ENCODE data around the gene DAP.
A peak's percentile ranks its signal among the peaks of the same experiment; 100 is the strongest.
"Not testable (repeated sequence)": the region's sequence is repeated elsewhere in the genome, so short reads cannot be mapped to it uniquely, and the experiment has no call there.

The DAP gene, protein sequence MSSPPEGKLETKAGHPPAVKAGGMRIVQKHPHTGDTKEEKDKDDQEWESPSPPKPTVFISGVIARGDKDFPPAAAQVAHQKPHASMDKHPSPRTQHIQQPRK

DNA sequence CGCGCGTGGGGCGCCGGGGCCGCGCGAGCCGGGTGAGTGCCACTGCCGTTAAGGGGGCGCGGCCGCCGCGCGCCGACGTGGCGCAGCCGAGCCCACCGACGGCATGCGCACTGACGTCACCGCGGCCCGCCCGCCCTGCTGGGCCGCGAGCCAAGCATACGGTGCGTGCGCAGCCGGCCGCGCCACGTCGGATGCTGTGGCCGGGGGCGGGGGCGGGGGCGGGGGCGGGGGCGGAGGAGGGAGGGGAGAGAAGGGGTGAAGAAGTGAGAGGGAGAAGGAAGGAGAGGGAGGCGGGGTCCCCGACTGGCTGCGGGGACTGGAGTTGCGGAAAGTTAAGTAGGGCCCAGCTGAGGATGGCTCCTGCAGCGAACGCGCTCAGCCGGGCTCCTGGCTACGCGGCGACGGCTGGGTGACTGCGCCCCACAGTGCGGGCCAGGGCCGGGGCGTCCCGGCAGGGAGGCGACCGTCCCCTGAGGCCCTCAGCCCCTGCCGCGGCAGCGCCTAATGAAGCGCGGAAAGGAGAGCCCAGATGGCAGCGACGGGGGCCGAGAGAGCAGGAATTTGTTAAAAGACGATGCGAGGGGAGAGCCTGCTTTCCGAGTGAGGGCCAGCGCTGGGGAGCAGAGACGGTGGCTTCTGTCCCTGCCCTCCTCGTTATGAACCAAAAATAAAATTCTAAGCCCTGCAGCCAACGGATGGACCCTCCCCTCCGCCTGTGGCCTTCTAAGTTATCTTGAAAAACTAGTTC, at the start of gene DAP:
Gene DAP, minus strand, starts transcription at position 50 of the 748 bp plus-strand sequence. CDS start 166 bp downstream, outside the sequence.
- DNase-seq: peak; percentile 92

DNA sequence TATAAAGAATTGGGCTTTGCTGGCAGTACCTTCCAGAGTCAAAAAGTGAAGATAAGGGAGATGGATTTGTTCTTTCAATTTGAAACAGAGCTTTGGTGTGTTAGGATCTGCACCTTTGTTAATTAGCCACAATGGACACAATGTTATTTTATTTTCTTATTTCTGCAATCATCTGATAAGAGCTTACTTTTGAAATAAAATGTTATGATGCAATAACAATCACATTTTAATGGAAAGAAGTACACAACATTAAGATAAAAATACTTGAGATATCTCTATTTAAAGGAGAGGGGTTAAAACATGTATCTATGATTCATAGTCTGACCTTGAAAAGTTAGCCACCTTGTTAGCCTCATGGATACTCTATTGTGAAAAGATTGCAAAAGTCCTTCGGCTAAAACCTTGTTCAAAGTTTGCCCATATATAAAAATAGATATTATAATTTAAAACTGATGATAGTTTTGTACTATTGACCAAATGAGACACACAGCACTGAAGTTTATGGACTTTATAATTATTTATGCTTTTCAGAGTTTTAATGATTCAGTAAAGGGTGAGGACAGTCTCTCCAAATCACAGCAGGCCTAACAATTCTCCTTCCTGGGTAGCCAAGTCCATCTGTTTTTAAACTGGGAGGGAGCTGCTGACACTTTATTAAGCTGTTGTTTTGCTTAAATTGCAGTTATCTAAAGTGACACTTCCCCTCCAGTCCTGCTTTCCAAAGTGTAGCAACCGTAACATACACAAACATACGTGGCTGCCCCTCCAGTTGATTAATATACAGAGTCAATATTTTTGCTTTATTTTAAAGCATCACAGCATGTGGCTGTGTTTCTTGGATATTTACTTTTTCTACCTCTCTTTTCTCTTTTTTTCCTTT, 47.6 kb upstream of the DAP start:
- no peak for DNase-seq

DNA sequence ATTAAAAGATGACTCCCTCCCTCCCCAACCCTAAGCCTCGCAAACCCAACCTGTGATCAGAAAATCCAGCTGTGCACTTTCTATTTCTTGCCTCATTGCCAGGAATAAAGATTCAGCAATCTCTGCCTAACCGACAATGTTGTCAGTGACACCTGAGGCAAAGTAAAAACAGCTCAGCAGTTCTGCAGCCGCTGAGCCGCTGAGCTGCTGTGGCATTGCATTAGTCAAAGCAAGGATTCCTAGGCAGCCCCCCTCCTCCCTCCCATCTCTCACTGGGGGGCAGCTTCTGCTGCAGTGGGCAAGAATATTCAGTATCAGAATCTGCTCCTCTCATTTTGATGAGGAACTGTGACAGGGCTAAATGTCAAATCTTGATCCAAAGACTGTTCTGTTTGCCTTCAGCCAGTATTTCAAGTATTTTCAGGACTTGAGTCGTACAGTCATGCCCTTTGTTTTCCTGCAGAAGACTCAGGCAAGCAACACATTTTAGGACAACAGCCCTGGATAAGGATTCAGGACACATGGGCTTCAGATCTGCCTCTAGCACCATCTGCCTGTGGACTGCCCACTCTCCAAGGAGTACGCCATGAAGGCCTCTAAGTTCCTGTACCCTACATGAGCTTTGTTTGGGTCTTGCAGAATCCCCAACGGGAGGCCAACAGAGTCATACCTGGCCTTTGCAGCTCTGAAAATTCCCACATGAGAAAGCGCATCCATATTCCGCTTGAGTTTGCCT, 41.1 kb upstream of the DAP start:
- no peak for DNase-seq

DNA sequence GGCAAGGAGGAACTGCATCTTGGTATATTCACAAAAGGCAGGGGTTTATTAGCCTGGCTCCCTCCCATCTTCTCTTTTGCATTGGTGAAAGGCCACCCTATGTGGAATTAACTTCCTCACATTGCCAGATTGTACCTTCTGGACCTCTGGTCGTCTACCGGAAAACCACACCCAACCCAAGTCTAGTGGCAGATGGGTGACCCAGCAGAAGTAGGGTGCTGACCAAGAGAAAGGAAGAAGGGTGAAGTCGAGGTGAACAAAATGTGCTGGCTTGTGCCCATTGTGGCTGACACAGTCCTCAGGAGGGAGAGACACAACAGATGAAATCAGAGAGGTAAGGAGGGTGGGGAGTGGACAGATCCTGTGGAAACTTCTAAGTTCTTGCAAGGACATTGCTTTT, 39.8 kb upstream of the DAP start:
- DNase-seq: no peak

DNA sequence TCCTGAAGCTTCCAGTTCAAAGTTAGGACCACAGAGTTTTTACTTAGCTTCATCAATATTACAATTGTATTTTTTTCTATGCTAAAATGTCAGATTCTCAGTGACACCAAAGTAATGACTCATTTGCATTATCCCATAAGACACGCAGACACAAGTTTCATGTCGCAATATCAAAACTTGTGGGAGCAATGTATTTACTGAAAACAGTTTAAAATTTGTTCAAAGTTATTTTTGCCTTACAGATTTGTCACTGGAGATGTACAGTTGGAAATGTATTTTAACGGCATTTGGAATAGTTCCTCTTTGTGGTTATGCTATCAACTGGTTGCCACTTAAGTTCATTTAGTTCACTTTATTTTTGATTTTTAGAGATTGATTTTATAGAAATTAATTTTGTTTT, 36.2 kb upstream of the DAP start:
- no peak for DNase-seq

DNA sequence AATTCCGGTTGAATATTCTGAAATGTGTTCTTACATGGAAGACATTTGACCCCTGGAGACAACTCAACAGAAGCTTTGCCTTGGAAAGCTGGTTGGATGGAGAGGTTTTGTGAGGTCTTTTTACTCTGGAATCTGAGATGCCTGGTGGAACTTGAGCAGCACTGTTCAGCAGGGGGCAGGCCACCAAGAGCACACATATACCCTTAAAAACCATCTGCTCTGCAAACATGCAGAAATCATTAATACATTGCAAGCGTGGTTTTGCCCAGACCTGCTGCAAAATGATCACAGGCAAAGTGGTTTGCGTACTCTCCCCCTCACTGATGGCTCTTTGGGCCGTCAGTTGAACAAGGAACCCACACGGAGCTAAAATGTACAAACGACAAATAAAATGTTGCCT, 32.8 kb upstream of the DAP start:
- no peak for DNase-seq

DNA sequence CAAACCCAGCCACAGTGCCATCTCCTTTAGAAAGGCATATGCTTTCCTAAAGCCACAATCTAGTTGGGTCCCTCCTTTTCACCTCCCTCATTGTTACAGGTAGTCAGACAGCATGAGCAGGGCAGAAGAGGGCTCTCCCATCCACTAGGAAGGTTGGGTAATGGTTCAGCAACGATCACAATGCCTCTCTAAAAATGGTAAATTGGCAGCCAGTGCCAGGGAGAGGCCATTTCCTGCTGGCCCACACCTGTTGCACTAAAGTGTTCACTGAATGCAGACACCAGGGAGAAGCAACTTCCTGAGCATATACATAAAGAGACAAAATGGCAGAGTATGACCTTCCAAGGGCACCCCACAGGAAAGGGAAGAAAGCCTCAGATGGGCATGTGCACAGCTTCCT, 31.3 kb upstream of the DAP start:
- no peak for DNase-seq

DNA sequence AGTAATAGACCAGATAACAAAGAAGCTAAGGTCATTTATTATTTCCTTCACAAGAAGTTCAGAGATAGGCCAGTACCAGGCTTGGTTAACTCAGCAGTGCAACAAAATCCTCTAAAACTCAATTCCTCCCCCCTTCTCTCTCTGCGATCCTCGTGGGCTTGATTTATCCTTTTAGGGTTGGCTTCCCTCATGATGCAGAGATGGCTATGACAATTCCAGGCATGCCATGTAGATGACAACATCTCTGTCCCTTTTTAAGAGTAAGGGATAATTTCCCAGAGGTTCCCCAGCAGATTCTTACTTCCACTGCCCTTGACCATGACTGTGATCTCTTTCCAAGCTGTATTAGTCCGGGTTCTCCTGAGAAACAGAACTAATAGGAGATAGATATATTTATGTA, 28.7 kb upstream of the DAP start:
- no peak for DNase-seq

DNA sequence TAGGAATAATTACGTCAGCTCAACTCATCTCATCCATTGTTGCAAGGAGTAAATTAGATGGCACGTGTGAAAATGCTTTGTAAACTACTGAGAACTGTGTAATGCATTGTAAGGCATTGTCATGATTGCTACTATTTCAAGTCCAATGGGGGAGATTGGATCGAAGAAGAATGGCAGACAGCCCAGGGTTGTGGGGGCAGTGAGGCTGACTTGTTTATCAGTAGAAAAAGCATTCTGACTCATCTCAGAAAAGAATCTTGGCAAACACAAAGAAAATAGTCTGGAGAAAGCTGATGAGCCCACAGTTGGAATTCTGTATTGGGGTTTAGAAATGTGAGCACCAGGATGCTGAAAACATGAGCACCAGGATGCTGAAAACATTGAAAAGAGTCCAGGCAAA, 28.0 kb upstream of the DAP start:
- DNase-seq: no peak

DNA sequence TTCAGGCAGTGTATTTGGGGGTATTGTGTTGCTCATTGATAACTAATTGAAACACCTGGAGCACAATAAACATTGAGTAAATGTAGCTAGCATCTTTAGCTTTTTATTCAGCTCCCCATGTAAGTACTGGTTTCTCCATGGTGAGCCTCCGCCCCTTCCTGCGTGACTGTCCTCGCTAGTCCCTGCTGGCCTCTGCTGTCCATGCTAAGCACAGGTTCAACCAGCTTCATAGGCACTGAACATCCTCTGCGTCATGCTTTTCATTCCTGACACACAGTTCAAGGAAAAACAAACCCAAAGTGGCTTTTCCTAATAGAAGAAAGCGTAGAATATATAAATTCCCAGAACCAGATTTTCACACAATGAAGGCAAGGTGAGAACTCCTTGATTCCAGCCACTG, 27.3 kb upstream of the DAP start:
- DNase-seq: no peak

DNA sequence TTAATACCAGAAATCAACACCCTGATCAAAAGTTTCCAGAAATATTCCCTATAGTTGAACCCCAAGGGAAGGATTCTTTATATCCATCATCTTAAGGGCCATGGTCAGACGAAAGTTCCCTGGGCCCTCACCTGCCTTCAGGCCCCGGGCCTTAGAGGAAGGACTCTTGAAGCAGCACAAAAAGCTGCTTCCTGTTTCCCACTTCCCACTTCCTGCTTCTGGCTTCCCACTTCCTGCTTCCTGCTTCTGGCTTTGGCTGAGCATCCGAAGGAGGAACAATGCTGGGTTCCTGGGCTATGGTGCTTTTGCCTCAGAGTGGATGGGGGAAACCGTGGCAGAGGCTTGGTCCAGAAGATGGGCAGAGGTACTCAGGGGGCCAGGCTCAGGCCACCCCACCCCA, 25.8 kb upstream of the DAP start:
- DNase-seq: no peak

DNA sequence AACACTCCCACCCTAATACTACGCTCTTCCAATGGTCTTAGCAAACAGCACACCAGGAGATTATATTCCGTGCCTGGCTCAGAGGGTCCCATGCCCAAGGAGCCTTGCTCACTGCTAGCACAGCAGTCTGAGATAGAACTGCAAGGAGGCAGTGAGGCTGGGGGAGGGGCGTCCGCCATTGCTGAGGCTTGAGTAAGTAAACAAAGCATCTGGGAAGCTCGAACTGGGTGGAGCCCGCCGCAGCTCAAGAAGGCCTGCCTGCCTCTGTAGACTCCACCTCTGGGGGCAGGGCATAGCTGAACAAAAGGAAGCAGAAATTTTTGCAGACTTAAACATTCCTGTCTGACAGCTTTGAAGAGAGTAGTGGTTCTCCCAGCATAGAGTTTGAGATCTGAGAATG, 19.2 kb upstream of the DAP start:
- DNase-seq: not testable (repeated sequence)

DNA sequence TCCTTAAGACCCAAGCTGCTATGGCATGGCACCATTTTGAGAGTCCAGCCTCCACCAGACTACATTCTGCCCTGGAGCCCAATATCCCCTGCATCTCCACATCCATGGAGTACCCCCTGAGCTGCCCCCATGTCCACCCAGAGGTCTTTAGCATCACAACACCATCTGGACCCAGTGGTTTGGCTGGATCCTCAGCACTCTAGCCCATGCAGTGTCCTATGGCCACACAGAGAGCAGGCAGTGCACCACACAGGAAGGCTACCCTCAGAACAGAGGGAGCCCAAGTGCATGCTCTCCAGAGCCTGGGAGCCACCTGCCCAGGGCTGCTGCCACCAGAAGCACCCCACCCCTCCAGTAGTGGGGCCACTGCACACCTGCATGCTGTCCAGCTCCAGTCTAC, 18.6 kb upstream of the DAP start:
- DNase-seq: no peak

DNA sequence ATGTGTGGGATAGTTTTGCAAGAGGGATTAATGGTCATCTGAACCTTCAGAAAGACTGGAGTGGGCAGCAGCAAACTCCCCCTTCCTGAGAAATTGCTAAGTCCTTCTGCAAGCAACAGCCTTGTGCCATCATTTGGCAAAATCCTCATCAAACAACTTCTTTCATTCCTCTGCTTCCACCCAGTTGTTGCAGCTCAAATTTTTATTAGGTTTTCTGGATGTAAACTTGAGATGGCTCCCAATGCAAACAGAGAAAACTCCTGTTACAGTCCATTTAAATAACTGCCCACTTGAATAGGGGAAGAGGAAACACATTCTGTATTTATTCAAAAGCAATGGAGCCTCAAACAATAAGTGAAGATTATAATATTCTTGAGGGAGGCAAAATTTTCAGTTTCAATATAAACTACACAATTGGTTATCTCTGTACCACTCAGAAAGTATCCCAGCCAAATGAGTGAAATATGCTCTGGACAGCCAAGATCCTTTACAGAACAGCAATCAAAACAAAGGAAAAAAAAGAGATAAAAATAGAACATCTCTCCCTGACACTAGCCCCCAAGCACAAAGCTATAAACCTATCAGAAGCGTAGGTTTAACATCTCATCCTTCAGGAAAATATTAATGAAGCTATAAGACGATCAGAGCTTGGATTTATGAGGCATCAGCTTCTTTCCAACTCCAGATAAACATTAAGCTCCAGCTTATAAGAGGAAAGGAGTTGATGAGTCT, 17.3 kb upstream of the DAP start:
- DNase-seq: no peak

DNA sequence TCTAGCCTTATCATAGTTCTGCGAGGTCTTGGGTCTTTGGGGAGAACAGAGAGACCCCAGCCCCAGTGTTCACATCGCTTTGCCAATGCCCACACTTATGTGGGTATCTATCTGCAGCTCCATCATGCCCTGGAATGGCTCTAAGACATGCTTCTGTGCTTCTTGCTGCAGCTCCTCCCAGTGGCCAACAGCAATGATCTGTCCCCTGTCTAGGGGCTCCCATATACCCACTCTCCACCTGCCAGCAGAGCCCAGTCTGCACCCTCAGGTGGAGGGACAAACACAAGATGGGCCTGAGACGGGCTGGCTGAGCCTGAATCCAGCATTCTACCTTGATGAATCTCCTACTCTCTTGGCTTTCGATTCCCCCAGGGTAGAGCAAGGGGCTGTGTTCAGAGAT, 14.6 kb upstream of the DAP start:
- DNase-seq: no peak

DNA sequence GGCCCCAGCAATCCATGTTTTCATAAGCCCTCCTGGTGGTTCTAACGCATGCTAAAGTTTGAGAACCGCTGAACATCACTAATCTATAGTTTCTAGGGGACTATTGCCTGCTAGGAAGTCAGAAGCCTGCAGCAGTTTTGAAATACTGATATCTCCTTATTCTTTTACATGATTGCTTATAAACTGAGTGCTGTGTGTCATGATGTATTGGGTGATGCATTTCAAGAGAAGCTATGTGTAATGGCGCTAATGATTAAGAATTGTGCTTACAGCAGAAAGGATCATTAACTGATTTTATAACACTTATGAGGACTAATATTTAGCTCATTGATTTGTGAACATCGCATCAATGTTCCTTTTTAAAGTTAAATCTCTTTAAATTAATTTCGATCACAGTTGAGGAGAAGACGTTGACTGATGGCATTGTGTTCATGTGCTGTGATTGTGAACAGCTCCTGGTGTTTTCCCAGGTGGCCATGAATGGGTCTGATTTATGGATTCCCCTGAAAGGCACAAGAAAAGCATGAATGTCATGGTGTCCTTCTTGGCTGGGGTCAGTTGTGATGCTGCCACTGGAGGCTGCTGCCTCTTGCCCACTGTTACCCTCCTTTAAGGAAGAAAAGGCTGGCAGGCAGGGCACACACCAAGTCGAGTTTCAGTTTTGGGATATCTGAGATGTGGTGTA, 12.0 kb upstream of the DAP start:
- no peak for DNase-seq

DNA sequence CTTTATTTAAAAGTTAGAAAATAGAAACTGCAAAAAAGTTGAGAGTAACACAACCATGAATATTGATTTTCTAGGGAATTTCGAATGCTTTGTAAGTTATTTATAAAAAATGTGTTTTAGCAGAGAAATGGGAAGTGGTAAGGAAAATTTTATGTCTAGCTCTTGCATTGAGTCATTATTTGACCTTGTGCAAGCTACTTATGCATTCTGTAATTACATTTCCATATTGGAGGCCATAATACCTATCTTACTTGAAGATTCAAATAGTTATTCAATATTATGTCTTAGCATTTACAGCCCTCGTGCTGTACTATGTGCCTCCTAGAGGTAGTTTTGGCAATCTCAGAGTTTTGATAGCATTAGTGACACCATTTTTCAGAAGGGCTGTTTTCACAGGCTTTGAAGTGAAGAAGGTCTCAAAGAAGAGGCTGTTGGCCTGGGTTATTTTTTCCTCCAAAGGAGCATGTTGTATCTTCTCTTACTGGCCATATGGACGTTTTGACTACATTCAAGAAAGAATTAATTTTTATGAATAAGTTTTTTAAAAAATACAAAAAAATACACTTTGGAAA, 7.4 kb upstream of the DAP start:
- DNase-seq: no peak

DNA sequence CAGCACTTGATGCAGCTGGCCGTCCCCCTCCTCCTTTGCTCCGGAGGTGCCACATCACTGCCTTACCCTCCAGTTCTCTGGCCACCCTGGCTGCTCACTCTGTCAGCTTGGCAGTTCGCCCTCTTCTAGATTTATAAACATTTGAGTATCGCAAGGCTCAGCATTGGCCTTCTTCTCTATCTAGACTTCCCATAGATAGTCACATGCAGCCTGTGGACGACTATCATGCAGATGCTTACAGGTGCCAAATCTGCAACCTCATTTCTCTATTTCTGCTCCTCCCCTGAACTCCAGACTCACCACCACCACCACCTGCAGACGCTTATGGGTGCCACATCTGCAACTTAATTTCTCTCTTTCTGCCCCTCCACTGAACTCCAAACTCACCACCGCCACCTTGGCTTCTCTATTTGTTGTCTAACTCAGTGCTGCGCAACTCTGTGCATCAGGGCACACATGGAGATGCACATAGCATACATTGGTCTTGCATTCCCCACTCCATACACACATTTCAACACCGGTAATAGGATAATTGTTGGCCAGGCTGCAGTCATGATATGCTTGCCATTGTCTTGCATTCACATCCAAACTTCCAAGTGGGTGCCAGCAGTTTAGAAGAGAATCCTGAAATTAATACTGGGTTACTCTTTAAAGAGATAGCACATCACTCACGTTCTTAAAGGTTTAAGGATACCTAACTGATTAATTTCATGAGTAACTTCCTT, 1.9 kb upstream of the DAP start:
- DNase-seq: peak; percentile 33

DNA sequence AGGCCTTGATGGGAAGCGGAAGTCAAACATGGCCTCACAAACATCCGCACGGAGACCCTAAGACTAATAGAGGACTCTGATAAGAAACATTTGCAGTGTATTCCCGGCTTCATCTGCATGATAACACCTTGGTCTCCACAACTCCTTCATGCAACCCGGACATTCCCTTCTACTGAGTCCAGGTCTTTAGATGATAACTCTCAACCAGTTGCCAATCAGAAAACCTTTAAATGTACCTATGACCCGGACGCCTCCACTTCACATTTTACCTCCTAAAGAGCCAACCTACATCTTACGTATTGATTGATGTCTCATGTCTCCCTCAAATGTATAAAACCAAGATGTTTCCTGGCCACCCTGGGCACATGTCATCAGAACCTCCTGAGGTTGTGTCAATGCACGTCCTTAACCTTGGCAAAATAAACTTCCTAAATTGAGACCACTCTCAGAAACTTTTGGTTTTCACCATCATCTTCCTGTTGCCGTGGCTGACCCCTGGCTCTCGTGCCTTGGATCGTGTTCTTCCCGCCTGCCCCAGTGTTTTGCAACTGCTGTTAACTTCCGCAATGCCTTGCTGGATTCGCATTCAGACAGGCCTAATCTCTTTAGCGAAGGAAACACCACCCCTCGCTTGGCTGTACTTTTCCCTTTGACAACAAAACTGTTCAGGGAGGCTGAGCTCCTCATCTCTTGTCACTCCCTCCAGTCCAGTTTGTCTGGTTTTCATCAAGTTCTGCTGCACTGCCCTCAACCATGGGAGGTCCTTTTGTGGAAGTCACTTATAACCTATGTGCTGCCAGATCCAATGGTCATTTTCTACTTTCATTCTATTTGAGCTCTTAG, 1.1 kb upstream of the DAP start:
- DNase-seq: peak; percentile 57

DNA sequence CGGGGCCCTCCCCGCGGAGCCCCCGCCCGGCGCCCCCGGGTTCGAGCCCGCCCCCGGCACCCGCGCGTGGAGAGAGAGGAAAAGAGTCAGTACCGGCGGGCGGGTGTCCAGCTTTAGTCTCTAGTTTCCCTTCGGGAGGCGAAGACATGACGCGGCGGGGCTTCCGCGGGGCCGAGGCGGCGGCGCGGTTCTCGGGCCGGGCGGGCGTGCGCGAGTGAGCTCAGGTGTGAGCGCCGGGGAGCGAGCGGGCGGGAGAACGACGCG, 181 bp downstream of the DAP start:
- no peak for DNase-seq
